SK-N-SH (cell line): ENCODE data around the gene CHGA.

Experiments used
- EP300 ChIP-seq, 2 experiments: IDR thresholded peaks; 2 replicates each; pipeline versions ENCODE4 v1.4.0 to v1.6.1; 2012; ENCODE audit warnings: borderline replicate concordance in 1 of 2, low read depth in 1 of 2, low read length in 1 of 2
- FOSL2 ChIP-seq: IDR thresholded peaks from 2 replicates; pipeline ENCODE4 v1.4.0; 2012; ENCODE audit warnings: low read depth, mild to moderate bottlenecking, moderate library complexity, borderline replicate concordance
- MAX ChIP-seq: IDR thresholded peaks from 2 replicates; pipeline ENCODE4 v1.4.0; 2012; ENCODE audit warnings: low read depth
- RAD21 ChIP-seq: IDR thresholded peaks from 2 replicates; pipeline ENCODE4 v1.6.1; 2012; ENCODE audit warnings: mild to moderate bottlenecking, low read length
- TF ChIP-seq, protein P1 (sequence below): fragments of 200-600 bp; sonication (generic); IDR thresholded peaks from 2 replicates; pipeline ENCODE4 v1.6.1; 2017; ENCODE audit warnings: antibody characterized with exemption, mild to moderate bottlenecking, moderate library complexity

GRCh38 chr14:92907316-92907911, 15.5 kb upstream of the CHGA start:
- TF ChIP-seq EP300 (IDR thresholded peaks at IDR 0.05; ENCODE audit: borderline replicate concordance in 1 of 2, low read depth in 1 of 2, low read length in 1 of 2) (no peak), RAD21 (no peak), FOSL2 (no peak), MAX (no peak)
- TF ChIP-seq, protein P1, sequence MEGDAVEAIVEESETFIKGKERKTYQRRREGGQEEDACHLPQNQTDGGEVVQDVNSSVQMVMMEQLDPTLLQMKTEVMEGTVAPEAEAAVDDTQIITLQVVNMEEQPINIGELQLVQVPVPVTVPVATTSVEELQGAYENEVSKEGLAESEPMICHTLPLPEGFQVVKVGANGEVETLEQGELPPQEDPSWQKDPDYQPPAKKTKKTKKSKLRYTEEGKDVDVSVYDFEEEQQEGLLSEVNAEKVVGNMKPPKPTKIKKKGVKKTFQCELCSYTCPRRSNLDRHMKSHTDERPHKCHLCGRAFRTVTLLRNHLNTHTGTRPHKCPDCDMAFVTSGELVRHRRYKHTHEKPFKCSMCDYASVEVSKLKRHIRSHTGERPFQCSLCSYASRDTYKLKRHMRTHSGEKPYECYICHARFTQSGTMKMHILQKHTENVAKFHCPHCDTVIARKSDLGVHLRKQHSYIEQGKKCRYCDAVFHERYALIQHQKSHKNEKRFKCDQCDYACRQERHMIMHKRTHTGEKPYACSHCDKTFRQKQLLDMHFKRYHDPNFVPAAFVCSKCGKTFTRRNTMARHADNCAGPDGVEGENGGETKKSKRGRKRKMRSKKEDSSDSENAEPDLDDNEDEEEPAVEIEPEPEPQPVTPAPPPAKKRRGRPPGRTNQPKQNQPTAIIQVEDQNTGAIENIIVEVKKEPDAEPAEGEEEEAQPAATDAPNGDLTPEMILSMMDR, result no peak
